ENCODE results near the gene CEACAM1.
"Not testable (repeated sequence)": the region's sequence is repeated elsewhere in the genome, so short reads cannot be mapped to it uniquely, and the experiment has no call there.

Gene CEACAM1

DNA sequence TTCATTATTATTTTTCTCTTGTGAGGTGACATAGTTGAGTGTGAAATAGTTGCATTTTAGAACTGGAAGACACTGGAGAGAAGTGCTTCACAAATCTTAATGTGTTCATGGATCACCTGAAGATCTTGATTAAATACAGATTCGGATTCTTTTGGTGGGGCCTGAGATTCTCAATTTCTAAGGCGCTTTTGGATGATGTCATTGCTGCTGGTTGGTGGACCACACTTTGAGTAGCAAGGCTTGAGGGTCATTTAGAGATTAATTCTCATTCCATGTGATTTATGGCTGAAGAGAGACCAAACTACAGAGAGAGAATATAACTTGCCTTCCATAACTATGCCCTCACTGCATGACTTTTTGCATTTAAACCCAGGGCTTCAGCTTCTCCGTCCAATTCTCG is 39.3 kb upstream of the CEACAM1 start:
- no peak for TF ChIP-seq CTCF (IDR thresholded peaks at IDR 0.05; ENCODE audit: extremely low read depth, missing control alignments)
- DNase-seq (ENCODE audit: low spot score) = no peak

DNA sequence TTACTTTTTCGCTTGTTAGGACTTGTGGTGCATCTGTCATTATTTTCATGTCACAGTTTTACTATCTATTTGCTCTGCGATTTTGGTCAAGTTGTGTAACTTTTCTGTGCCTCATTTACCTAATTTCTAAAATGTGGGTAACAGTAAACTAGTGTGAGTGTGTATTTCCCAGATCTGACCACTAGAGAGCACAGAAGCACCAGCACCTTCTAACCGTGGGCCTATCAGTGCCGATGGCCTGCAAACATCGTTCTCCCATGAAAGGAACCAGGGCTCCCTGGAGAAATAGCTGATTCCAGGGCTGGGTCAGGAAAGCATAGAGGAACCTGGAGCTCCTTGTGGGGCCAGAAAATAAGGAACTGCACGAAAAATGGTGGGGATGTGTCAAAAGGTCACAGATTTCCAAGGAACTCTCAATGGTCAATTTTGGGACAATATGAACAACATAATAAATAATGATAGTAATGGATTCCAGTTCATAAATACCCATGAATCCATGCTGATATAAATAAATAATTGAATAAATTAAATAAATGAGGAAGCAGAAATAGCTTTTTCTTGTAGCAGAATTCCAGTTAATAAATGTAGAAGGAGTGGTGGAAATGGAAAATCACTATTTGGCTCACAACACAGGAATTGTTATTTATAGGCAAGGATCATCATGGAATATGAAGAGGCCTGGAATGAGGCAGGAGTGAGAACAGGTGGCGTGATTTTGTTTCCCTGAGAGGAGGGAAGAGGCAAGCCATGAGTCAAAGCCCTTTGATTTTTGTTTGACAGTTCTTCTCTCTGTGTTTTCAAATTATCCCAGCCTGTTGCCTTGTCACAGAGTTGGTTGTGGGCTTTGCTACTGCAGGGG is 35.3 kb upstream of the CEACAM1 start:
- peak; percentile 66 for DNase-seq (ENCODE audit: low spot score)

DNA sequence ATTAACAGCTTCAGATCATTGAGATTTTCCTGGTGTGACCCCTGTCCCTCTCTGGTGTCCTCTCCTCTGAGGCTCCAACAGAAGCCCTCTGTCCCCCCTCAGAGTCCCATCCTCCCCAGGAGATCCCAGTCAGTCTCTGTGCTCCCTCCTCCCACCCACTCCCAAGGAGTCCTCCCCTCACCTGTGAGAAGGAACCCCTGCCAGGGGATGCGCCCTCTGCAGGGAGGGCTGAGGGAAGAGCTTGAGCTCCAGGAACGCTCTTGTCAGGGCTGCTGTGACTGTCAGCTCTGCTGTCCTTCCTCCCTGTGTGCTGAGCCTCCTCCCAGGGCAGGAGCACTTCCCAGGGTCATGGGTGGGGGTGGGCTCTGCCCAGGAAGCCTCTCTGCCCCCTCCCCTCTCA is 33.2 kb upstream of the CEACAM1 start:
- no peak for TF ChIP-seq CTCF (IDR thresholded peaks at IDR 0.05; ENCODE audit: extremely low read depth, missing control alignments)
- no peak for DNase-seq (ENCODE audit: low spot score)

More for the DNA sequence above, 35.3 kb upstream of the CEACAM1 start:
- peak; percentile 69 for TF ChIP-seq CTCF (IDR thresholded peaks at IDR 0.05; ENCODE audit: extremely low read depth, missing control alignments)

GRCh38 chr19:42560731-42561130 is 32.5 kb upstream of the CEACAM1 start:
- no peak for DNase-seq (ENCODE audit: low spot score)
- no peak for TF ChIP-seq CTCF (IDR thresholded peaks at IDR 0.05; ENCODE audit: extremely low read depth, missing control alignments)

- TF ChIP-seq CTCF (IDR thresholded peaks at IDR 0.05; ENCODE audit: extremely low read depth, missing control alignments) = no peak
- no peak for DNase-seq (ENCODE audit: low spot score)
These were observed 30.3 kb upstream of the CEACAM1 start for GRCh38 chr19:42558450-42559150.

DNA sequence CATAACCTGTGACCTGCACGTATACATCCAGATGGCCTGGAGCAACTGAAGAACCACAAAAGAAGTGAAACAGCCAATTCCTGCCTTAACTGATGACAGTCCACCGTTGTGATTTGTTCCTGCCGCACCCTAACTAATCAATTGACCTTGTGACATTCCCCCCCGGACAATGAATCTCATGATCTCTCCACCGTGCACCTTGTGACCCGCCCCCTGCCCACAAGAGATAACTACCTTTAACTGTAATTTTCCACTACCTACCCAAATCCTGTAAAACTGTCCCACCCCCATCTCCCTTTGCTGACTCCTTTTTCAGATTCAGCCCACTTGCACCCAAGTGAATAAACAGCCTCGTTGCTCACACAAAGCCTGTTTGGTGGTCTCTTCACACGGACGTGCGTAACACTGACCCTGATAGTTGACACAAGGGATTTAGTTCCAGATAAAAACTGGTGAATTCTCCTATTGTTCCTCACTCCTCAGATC is 29.1 kb upstream of the CEACAM1 start:
- DNase-seq (ENCODE audit: low spot score) = not testable (repeated sequence)

GRCh38 chr19:42555801-42556200 is 27.5 kb upstream of the CEACAM1 start:
- DNase-seq (ENCODE audit: low spot score) = no peak
- TF ChIP-seq CTCF (IDR thresholded peaks at IDR 0.05; ENCODE audit: extremely low read depth, missing control alignments) = no peak
